ENCODE results near the gene HS1BP3.

HS1BP3 gene

GRCh38 chr2:20633001-20633400 lies 17.9 kb downstream of the HS1BP3 start:
- Histone ChIP-seq H3K4me1 (ENCODE audit: control insufficient read depth, low read length) (peaks cover 23% of the 10 kb centered on the region), H3K27ac (ENCODE audit: low read depth, low read length) (no peak overlapping the region), H3K4me2 (ENCODE audit: low read length) (peak overlapping the region; percentile 44), H3K27me3 (ENCODE audit: control insufficient read depth, low read length) (no peaks in the 10 kb centered on the region), H4K20me1 (ENCODE audit: control insufficient read depth, insufficient read depth, low read depth, low read length) (0 out of 2 replicates have a peak, but pooled peaks cover 3% of the 10 kb centered on the region), H3K9me3 (ENCODE audit: control insufficient read depth, insufficient read depth, low read length) (no peaks in the 10 kb centered on the region), H3K79me2 (ENCODE audit: control insufficient read depth, low read length) (no peaks in the 10 kb centered on the region), H3K9me2 (replicated peaks; ENCODE audit: control insufficient read depth, low read length) (no peaks in the 10 kb centered on the region), H3K4me3 (ENCODE audit: low read length) (no peak overlapping the region), H3F3A (ENCODE audit: control insufficient read depth, insufficient read depth) (no peaks in the 10 kb centered on the region), H3K36me3 (ENCODE audit: control insufficient read depth, low read length) (no peaks in the 10 kb centered on the region)
- TF ChIP-seq CTCF (IDR thresholded peaks at IDR 0.05; ENCODE audit: low read depth, low read length, poor library complexity, severe bottlenecking) (no peak), EZH2phosphoT487 (IDR thresholded peaks at IDR 0.05; ENCODE audit: borderline replicate concordance, low read length) (no peak)

- Histone ChIP-seq H3K4me3 (ENCODE audit: low read length) (no peak overlapping the region), H4K20me1 (ENCODE audit: control insufficient read depth, insufficient read depth, low read depth, low read length) (0 out of 2 replicates have a peak, but pooled peaks cover 3% of the 10 kb centered on the region), H3K36me3 (ENCODE audit: control insufficient read depth, low read length) (no peaks in the 10 kb centered on the region), H3K9me2 (replicated peaks; ENCODE audit: control insufficient read depth, low read length) (no peaks in the 10 kb centered on the region), H3K9me3 (ENCODE audit: control insufficient read depth, insufficient read depth, low read length) (no peaks in the 10 kb centered on the region), H3K4me2 (ENCODE audit: low read length) (peak overlapping the region; percentile 44), H3K27ac (ENCODE audit: low read depth, low read length) (no peak overlapping the region), H3K79me2 (ENCODE audit: control insufficient read depth, low read length) (no peaks in the 10 kb centered on the region), H3F3A (ENCODE audit: control insufficient read depth, insufficient read depth) (no peaks in the 10 kb centered on the region), H3K4me1 (ENCODE audit: control insufficient read depth, low read length) (peaks cover 23% of the 10 kb centered on the region), H3K27me3 (ENCODE audit: control insufficient read depth, low read length) (no peaks in the 10 kb centered on the region)
- TF ChIP-seq CTCF (IDR thresholded peaks at IDR 0.05; ENCODE audit: low read depth, low read length, poor library complexity, severe bottlenecking) (no peak), EZH2phosphoT487 (IDR thresholded peaks at IDR 0.05; ENCODE audit: borderline replicate concordance, low read length) (no peak)
Measured at GRCh38 chr2:20632446-20632990, 18.4 kb downstream of the HS1BP3 start.

- TF ChIP-seq CTCF (IDR thresholded peaks at IDR 0.05; ENCODE audit: low read depth, low read length, poor library complexity, severe bottlenecking) (no peak), EZH2phosphoT487 (IDR thresholded peaks at IDR 0.05; ENCODE audit: borderline replicate concordance, low read length) (no peak)
- no peak overlapping the region for H3K4me3 ChIP-seq (ENCODE audit: low read length)
- peaks cover 23% of the 10 kb centered on the region for H3K4me1 ChIP-seq (ENCODE audit: control insufficient read depth, low read length)
- H3K79me2 ChIP-seq (ENCODE audit: control insufficient read depth, low read length), result no peaks in the 10 kb centered on the region
- 0 out of 2 replicates have a peak, but pooled peaks cover 3% of the 10 kb centered on the region for H4K20me1 ChIP-seq (ENCODE audit: control insufficient read depth, insufficient read depth, low read depth, low read length)
- H3K9me2 ChIP-seq (replicated peaks; ENCODE audit: control insufficient read depth, low read length), result no peaks in the 10 kb centered on the region
- no peaks in the 10 kb centered on the region for H3F3A ChIP-seq (ENCODE audit: control insufficient read depth, insufficient read depth)
- H3K36me3 ChIP-seq (ENCODE audit: control insufficient read depth, low read length), result no peaks in the 10 kb centered on the region
- no peak overlapping the region for H3K4me2 ChIP-seq (ENCODE audit: low read length)
- H3K27me3 ChIP-seq (ENCODE audit: control insufficient read depth, low read length), result no peaks in the 10 kb centered on the region
- no peaks in the 10 kb centered on the region for H3K9me3 ChIP-seq (ENCODE audit: control insufficient read depth, insufficient read depth, low read length)
- H3K27ac ChIP-seq (ENCODE audit: low read depth, low read length), result no peak overlapping the region
Measured at GRCh38 chr2:20631617-20632307, 19.1 kb downstream of the HS1BP3 start.

Measured in DOHH2 (cell line).